Prostate gland (tissue), 2 donors: ENCODE data around the gene CDC27. TPM values are rescaled to one million over a fixed set of nuclear protein-coding genes. Genes with fewer than 3 reads are reported as not detected.
"Not testable (repeated sequence)": the region's sequence is repeated elsewhere in the genome, so short reads cannot be mapped to it uniquely, and the experiment has no call there.

Source experiments
- DNase-seq: peaks from one replicate; pipeline ENCODE4 v3.0.0-alpha.2; 2019; ENCODE audit warnings: low spot score
- H3K27ac ChIP-seq, 2 donors: fragments of 200-600 bp; sonication (generic); 2 replicates each; pipeline ENCODE4 v1.5.1; 2017 to 2019
- H3K27me3 ChIP-seq: fragments of 200-600 bp; sonication (generic); replicated peaks from 2 replicates; pipeline ENCODE4 v1.5.1; 2019; ENCODE audit not compliant: insufficient read depth
- H3K36me3 ChIP-seq, 2 donors: fragments of 200-600 bp; sonication (generic); 1 replicate in 1 of 2; 2 replicates in 1 of 2; pipeline versions ENCODE4 v1.5.1 to v1.8.1; 2017 to 2019
- H3K4me1 ChIP-seq: fragments of 200-600 bp; sonication (generic); replicated peaks from 2 replicates; pipeline ENCODE4 v1.5.1; 2019
- H3K4me3 ChIP-seq, 2 donors: fragments of 200-600 bp; sonication (generic); 2 replicates each; pipeline ENCODE4 v1.5.1; 2017 to 2019
- H3K9me3 ChIP-seq: fragments of 200-600 bp; sonication (generic); 2 replicates; pipeline ENCODE4 v1.5.1; 2017
- POLR2A ChIP-seq: fragments of 450-650 bp; IDR thresholded peaks from one replicate; pipeline ENCODE4 v1.6.1; 2016; ENCODE audit warnings: antibody characterized with exemption, mild to moderate bottlenecking
- POLR2AphosphoS5 ChIP-seq: sonication (generic); formaldehyde crosslinking; IDR thresholded peaks from one replicate; pipeline ENCODE4 v1.6.1; 2017; ENCODE audit warnings: antibody characterized with exemption
- WGBS: methylation state at CpG from one replicate; pipeline ENCODE4 v1.1.5; 2018; 5-methylcytosine and 5-hydroxymethylcytosine counted together
- intact Hi-C: fragments of 100-400 bp; cut with DNase I; formaldehyde crosslinking; loops from one replicate; pipeline ENCODE4 v1.14.2; 2022
- total RNA-seq, 2 donors: library from RNA; depleted of rRNA; stranded (reverse); fragments of >200 nt; gene quantifications; one replicate each; pipeline ENCODE4 v1.1.0, GENCODE V29; 2016
- TF ChIP-seq, protein P1 (sequence below), 4 experiments: fragments of 200-600 bp in 2 of 4; fragments of 450-650 bp in 2 of 4; sonication (generic) in 2 of 4; IDR thresholded peaks; 1 replicate in 3 of 4; 2 replicates in 1 of 4; pipeline ENCODE4 v1.5.1; 2016 to 2019; ENCODE audit warnings: antibody characterized with exemption in 4 of 4, mild to moderate bottlenecking in 2 of 4, moderate library complexity in 2 of 4

CDC27 gene
- total RNA-seq, 2 donors from 2014 or later = 32.2 to 76.9 TPM

- H3K9me3 ChIP-seq = no peaks in the 10 kb centered on the region
- no peaks in the 10 kb centered on the region for H3K4me1 ChIP-seq
- intact Hi-C loops = no loop called here
- no peaks in the 10 kb centered on the region for H3K36me3 ChIP-seq
- DNase-seq = peak; percentile 33
- WGBS = 38% methylated on average over 3 of the region's 3 CpGs
- no peak overlapping the region for H3K4me3 ChIP-seq
- H3K27ac ChIP-seq = peak overlapping the region; percentile 39 to 66
- TF ChIP-seq, protein P1, sequence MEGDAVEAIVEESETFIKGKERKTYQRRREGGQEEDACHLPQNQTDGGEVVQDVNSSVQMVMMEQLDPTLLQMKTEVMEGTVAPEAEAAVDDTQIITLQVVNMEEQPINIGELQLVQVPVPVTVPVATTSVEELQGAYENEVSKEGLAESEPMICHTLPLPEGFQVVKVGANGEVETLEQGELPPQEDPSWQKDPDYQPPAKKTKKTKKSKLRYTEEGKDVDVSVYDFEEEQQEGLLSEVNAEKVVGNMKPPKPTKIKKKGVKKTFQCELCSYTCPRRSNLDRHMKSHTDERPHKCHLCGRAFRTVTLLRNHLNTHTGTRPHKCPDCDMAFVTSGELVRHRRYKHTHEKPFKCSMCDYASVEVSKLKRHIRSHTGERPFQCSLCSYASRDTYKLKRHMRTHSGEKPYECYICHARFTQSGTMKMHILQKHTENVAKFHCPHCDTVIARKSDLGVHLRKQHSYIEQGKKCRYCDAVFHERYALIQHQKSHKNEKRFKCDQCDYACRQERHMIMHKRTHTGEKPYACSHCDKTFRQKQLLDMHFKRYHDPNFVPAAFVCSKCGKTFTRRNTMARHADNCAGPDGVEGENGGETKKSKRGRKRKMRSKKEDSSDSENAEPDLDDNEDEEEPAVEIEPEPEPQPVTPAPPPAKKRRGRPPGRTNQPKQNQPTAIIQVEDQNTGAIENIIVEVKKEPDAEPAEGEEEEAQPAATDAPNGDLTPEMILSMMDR (IDR thresholded peaks at IDR 0.05) = no peak
- TF ChIP-seq POLR2AphosphoS5 (peak; percentile 35), POLR2A (no peak)
- H3K27me3 ChIP-seq = no peaks in the 10 kb centered on the region
Observed at GRCh38 chr17:47225436-47225858, 36.4 kb upstream of the CDC27 start.

DNA sequence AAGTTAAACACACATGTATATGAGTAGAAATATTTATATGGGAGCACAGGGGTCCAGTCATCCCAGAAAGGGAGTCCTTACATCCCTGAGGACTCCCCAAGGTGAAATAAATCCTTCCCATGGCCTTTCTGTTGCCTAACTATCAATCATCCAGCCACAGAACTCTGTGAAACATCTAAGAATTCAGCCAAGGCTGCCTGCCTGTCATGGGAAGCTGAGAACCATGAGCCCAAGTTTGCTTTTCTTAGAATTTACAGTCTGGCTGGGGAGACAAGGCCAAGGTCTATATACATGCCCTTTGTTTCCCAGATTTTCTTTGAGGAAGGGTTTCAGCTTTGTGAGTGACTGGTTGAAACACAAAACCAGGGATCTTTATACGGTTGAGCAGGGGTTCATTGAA is 35.9 kb upstream of the CDC27 start:
- TF ChIP-seq POLR2AphosphoS5 = no peak
- no peak for TF ChIP-seq POLR2A
- TF ChIP-seq, protein P1 (IDR thresholded peaks at IDR 0.05) = no peak
- no peaks in the 10 kb centered on the region for H3K27me3 ChIP-seq
- H3K36me3 ChIP-seq = no peaks in the 10 kb centered on the region
- intact Hi-C loops = no loop called here
- 13% methylated on average over 1 of the region's 1 CpG for WGBS
- H3K4me3 ChIP-seq = no peak overlapping the region
- H3K27ac ChIP-seq = peak overlapping the region; percentile 39 to 66
- H3K4me1 ChIP-seq = no peaks in the 10 kb centered on the region
- H3K9me3 ChIP-seq = no peaks in the 10 kb centered on the region
- DNase-seq = no peak

DNA sequence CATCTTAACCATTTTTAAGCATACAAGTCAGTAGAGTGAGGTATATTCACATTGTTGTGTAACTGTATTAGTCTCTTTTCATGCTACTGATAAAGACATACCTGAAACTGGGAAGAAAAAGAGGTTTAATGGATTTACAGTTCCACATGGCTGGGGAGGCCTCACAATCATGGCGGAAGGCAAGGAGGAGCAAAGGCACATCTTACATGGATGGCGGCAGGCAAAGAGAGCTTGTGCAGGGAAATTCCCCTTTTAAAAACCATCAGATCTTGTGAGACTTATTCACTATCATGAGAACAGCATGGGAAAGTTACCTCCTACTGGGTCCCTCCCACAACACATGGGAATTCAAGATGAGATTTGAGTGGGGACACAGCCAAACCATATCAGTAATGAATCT is 35.0 kb upstream of the CDC27 start:
- H3K36me3 ChIP-seq, H3K4me1 ChIP-seq, H3K27ac ChIP-seq, H3K27me3 ChIP-seq, DNase-seq, intact Hi-C loops, H3K4me3 ChIP-seq, H3K9me3 ChIP-seq: not testable (repeated sequence)
- WGBS = 100% methylated on average over 2 of the region's 2 CpGs

- intact Hi-C loops = no loop called here
- Histone ChIP-seq H3K4me1 (no peaks in the 10 kb centered on the region), H3K27ac (no peak overlapping the region), H3K27me3 (no peaks in the 10 kb centered on the region), H3K4me3 (no peak overlapping the region), H3K9me3 (no peaks in the 10 kb centered on the region), H3K36me3 (no peaks in the 10 kb centered on the region)
- WGBS = 90% methylated on average over 5 of the region's 5 CpGs
- TF ChIP-seq POLR2A = no peak
- TF ChIP-seq, protein P1 (IDR thresholded peaks at IDR 0.05) = no peak
- TF ChIP-seq POLR2AphosphoS5 = no peak
- DNase-seq = no peak
Observed at GRCh38 chr17:47223460-47223859, 34.4 kb upstream of the CDC27 start.

GRCh38 chr17:47223007-47223406 is 33.9 kb upstream of the CDC27 start:
- DNase-seq = no peak
- H3K4me3 ChIP-seq = no peak overlapping the region
- WGBS = 98% methylated on average over 3 of the region's 3 CpGs
- no peaks in the 10 kb centered on the region for H3K27me3 ChIP-seq
- no peaks in the 10 kb centered on the region for H3K9me3 ChIP-seq
- intact Hi-C loops = no loop called here
- H3K36me3 ChIP-seq = no peaks in the 10 kb centered on the region
- no peaks in the 10 kb centered on the region for H3K4me1 ChIP-seq
- TF ChIP-seq POLR2AphosphoS5 = no peak
- TF ChIP-seq POLR2A = no peak
- TF ChIP-seq, protein P1 (IDR thresholded peaks at IDR 0.05) = no peak
- no peak overlapping the region for H3K27ac ChIP-seq
